HepG2 (cell line): ENCODE data around the gene PRMT5. TPM values are rescaled to one million over a fixed set of nuclear protein-coding genes. Genes with fewer than 3 reads are reported as not detected.

Source experiments
- CEBPB ChIP-seq: IDR thresholded peaks from 2 replicates; pipeline ENCODE4 v1.6.1; 2011; ENCODE audit warnings: low read depth, low read length, improper control_type of control experiment, borderline replicate concordance
- GATAD1 ChIP-seq: IDR thresholded peaks from 2 replicates; pipeline ENCODE4 v1.6.1; 2016; ENCODE audit warnings: missing genetic modification reagents, missing compliant biosample characterization
- ISL2 ChIP-seq: sonication (generic); formaldehyde crosslinking; IDR thresholded peaks from 2 replicates; pipeline ENCODE4 v1.5.0; 2020; ENCODE audit warnings: missing genetic modification reagents
- KDM5A ChIP-seq: fragments of 200-600 bp; sonication (generic); IDR thresholded peaks from 2 replicates; pipeline ENCODE4 v1.7.0; 2018; ENCODE audit warnings: antibody characterized with exemption, mild to moderate bottlenecking, low read length, borderline replicate concordance
- MTF1 ChIP-seq: sonication (generic); formaldehyde crosslinking; IDR thresholded peaks from 2 replicates; pipeline ENCODE4 v1.5.0; 2020; ENCODE audit warnings: missing genetic modification reagents
- NCOA5 ChIP-seq: sonication (generic); formaldehyde crosslinking; IDR thresholded peaks from 2 replicates; pipeline ENCODE4 v1.4.0; 2020; ENCODE audit warnings: missing genetic modification reagents
- ZBTB21 ChIP-seq: sonication (generic); formaldehyde crosslinking; IDR thresholded peaks from 2 replicates; pipeline ENCODE4 v1.4.0; 2020; ENCODE audit warnings: missing genetic modification reagents
- ZNF350 ChIP-seq: sonication (generic); formaldehyde crosslinking; IDR thresholded peaks from 2 replicates; pipeline ENCODE4 v1.4.0; 2020; ENCODE audit warnings: mild to moderate bottlenecking, low read depth, missing genetic modification reagents, borderline replicate concordance
- ZNF543 ChIP-seq: sonication (generic); formaldehyde crosslinking; IDR thresholded peaks from 2 replicates; pipeline ENCODE4 v1.4.0; 2020; ENCODE audit warnings: mild to moderate bottlenecking, missing genetic modification reagents
- ZNF713 ChIP-seq: sonication (generic); formaldehyde crosslinking; IDR thresholded peaks from 2 replicates; pipeline ENCODE4 v1.4.0; 2020; ENCODE audit warnings: mild to moderate bottlenecking, missing genetic modification reagents
- ZNF777 ChIP-seq: sonication (generic); formaldehyde crosslinking; IDR thresholded peaks from 2 replicates; pipeline ENCODE4 v1.4.0; 2020; ENCODE audit warnings: missing genetic modification reagents
- polyA plus RNA-seq, 8 experiments: library from polyadenylated mRNA; depleted of rRNA in 3 of 8; stranded (reverse) in 7 of 8; unstranded in 1 of 8; fragments of >200 nt; fragmentation: Illumina TruSeq in 4 of 8; extraction: Trizol in 4 of 8; gene quantifications; 2 replicates each; pipeline versions ENCODE4 v1.2.1 to v1.2.3, GENCODE V29; 2011 to 2016; ENCODE audit warnings: low read depth in 4 of 8, missing spikeins in 1 of 8, mixed read lengths in 1 of 8; ENCODE audit not compliant: insufficient read depth in 1 of 8
- total RNA-seq, 5 experiments: library from RNA; depleted of rRNA; stranded (reverse); fragments of >200 nt; fragmentation: Illumina TruSeq; extraction: Trizol; gene quantifications; 2 replicates each; pipeline ENCODE4 v1.2.3, GENCODE V29; 2016; ENCODE audit warnings: low read depth in 1 of 5
- TF ChIP-seq, protein P1 (sequence below): sonication (generic); formaldehyde crosslinking; IDR thresholded peaks from 2 replicates; pipeline ENCODE4 v1.4.0; 2020; ENCODE audit warnings: missing genetic modification reagents, borderline replicate concordance
- TF ChIP-seq, protein P2 (sequence below): sonication (generic); formaldehyde crosslinking; IDR thresholded peaks from 2 replicates; pipeline ENCODE4 v1.5.1; 2020; ENCODE audit warnings: mild to moderate bottlenecking, missing genetic modification reagents
- TF ChIP-seq, protein P3 (sequence below), 2 experiments: sonication (generic) in 1 of 2; formaldehyde crosslinking in 1 of 2; IDR thresholded peaks; 2 replicates each; pipeline versions ENCODE4 v1.6.1 to v1.9.0; 2014 to 2022; ENCODE audit warnings: antibody characterized with exemption in 1 of 2, borderline replicate concordance in 1 of 2, inconsistent platforms in 1 of 2, low read depth in 1 of 2, missing genetic modification reagents in 1 of 2

The PRMT5 gene
- total and polyA plus RNA-seq, 2 of the 13 experiments (the other 11 are each of a cell fraction or from before 2014, with no cell fraction given): 210 to 354 TPM

DNA sequence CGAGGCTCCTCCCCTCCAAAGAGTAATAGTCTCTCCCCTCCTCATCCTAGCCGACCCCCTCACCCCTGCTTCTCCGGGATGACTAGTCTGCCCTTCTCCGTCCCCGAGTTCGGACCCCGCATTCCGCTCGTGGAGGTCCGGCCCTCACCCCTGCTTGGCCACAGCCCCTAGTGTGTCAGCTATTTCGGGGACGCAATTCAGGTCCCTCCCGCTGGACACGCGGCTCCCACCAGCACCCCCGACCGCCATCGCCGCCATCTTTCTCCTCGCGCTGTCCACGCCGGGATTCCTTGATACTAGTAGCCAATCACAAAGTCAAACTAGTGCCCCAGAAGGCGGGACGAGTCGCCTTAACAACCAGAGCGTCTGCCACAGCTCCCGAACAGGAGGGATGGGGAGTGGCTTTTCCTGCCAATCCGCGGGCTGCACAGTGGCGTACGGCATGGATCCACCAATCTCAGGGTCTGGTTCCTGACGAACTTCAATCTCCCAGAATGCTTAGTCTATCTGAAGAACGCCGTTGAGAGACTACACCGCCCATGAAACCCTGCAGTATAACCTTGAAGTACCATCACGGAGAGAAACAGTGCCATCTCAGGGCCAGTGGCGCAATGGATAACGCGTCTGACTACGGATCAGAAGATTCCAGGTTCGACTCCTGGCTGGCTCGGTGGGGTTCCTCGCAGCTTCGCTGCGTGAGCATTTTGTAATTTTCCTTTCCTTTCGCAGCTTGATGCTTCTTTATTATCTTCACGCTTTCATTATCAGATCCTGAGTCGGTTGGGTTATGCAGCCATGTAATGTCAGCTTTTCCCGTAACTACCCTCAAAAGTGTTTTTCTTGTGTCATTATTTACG is at the start of gene PRMT5 (continued):
- TF ChIP-seq ISL2 (CRISPR knock-in tag) (peak; percentile 94), ZNF350 (CRISPR knock-in tag) (peak; percentile 98), NCOA5 (CRISPR knock-in tag) (no peak), ZNF543 (CRISPR knock-in tag) (peak; percentile 98), MTF1 (CRISPR knock-in tag) (peak; percentile 59; the same call in 1 of the 2 replicates), ZNF713 (peak; percentile 86; the same call in 1 of the 2 replicates), ZBTB21 (peak; percentile 70; the same call in 1 of the 2 replicates), CEBPB (peak; percentile 89), ZNF777 (CRISPR knock-in tag) (peak; percentile 72), KDM5A (peak; percentile 95), GATAD1 (CRISPR knock-in tag) (peak; percentile 95)
- TF ChIP-seq, protein P1, sequence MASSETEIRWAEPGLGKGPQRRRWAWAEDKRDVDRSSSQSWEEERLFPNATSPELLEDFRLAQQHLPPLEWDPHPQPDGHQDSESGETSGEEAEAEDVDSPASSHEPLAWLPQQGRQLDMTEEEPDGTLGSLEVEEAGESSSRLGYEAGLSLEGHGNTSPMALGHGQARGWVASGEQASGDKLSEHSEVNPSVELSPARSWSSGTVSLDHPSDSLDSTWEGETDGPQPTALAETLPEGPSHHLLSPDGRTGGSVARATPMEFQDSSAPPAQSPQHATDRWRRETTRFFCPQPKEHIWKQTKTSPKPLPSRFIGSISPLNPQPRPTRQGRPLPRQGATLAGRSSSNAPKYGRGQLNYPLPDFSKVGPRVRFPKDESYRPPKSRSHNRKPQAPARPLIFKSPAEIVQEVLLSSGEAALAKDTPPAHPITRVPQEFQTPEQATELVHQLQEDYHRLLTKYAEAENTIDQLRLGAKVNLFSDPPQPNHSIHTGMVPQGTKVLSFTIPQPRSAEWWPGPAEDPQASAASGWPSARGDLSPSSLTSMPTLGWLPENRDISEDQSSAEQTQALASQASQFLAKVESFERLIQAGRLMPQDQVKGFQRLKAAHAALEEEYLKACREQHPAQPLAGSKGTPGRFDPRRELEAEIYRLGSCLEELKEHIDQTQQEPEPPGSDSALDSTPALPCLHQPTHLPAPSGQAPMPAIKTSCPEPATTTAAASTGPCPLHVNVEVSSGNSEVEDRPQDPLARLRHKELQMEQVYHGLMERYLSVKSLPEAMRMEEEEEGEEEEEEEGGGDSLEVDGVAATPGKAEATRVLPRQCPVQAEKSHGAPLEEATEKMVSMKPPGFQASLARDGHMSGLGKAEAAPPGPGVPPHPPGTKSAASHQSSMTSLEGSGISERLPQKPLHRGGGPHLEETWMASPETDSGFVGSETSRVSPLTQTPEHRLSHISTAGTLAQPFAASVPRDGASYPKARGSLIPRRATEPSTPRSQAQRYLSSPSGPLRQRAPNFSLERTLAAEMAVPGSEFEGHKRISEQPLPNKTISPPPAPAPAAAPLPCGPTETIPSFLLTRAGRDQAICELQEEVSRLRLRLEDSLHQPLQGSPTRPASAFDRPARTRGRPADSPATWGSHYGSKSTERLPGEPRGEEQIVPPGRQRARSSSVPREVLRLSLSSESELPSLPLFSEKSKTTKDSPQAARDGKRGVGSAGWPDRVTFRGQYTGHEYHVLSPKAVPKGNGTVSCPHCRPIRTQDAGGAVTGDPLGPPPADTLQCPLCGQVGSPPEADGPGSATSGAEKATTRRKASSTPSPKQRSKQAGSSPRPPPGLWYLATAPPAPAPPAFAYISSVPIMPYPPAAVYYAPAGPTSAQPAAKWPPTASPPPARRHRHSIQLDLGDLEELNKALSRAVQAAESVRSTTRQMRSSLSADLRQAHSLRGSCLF: peak; percentile 91; the same call in 1 of the 2 replicates
- TF ChIP-seq, protein P2, sequence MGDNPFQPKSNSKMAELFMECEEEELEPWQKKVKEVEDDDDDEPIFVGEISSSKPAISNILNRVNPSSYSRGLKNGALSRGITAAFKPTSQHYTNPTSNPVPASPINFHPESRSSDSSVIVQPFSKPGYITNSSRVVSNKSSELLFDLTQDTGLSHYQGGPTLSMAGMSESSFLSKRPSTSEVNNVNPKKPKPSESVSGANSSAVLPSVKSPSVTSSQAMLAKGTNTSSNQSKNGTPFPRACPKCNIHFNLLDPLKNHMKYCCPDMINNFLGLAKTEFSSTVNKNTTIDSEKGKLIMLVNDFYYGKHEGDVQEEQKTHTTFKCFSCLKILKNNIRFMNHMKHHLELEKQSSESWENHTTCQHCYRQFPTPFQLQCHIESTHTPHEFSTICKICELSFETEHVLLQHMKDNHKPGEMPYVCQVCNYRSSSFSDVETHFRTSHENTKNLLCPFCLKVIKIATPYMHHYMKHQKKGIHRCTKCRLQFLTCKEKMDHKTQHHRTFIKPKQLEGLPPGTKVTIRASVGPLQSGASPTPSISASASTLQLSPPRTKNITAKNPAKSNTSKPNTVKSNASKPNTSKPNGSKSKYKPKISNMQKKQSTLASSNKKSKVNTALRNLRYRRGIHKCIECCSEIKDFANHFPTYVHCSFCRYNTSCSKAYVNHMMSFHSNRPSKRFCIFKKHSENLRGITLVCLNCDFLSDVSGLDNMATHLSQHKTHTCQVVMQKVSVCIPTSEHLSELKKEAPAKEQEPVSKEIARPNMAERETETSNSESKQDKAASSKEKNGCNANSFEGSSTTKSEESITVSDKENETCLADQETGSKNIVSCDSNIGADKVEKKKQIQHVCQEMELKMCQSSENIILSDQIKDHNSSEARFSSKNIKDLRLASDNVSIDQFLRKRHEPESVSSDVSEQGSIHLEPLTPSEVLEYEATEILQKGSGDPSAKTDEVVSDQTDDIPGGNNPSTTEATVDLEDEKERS (CRISPR knock-in tag): peak; percentile 98
- TF ChIP-seq, protein P3, sequence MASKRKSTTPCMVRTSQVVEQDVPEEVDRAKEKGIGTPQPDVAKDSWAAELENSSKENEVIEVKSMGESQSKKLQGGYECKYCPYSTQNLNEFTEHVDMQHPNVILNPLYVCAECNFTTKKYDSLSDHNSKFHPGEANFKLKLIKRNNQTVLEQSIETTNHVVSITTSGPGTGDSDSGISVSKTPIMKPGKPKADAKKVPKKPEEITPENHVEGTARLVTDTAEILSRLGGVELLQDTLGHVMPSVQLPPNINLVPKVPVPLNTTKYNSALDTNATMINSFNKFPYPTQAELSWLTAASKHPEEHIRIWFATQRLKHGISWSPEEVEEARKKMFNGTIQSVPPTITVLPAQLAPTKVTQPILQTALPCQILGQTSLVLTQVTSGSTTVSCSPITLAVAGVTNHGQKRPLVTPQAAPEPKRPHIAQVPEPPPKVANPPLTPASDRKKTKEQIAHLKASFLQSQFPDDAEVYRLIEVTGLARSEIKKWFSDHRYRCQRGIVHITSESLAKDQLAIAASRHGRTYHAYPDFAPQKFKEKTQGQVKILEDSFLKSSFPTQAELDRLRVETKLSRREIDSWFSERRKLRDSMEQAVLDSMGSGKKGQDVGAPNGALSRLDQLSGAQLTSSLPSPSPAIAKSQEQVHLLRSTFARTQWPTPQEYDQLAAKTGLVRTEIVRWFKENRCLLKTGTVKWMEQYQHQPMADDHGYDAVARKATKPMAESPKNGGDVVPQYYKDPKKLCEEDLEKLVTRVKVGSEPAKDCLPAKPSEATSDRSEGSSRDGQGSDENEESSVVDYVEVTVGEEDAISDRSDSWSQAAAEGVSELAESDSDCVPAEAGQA (IDR thresholded peaks at IDR 0.05; ENCODE audit: low read depth): peak; percentile 96
- TF ChIP-seq, protein P3 (CRISPR knock-in tag; IDR thresholded peaks at IDR 0.05; ENCODE audit: borderline replicate concordance): peak; percentile 95; the same call in 1 of the 2 replicates
